ENCODE measurements around the gene CLIP1. TPM values are rescaled to one million over a fixed set of nuclear protein-coding genes. Genes with fewer than 3 reads are reported as not detected.

Gene CLIP1
- total and polyA plus RNA-seq, 2 of the 13 experiments (the other 11 are each of a cell fraction or from before 2014, with no cell fraction given) = 28.9 to 43.7 TPM

- TF ChIP-seq ARID5B (CRISPR knock-in tag; IDR thresholded peaks at IDR 0.05) = peak; percentile 77
- no peak for TF ChIP-seq ZNF383 (CRISPR knock-in tag; IDR thresholded peaks at IDR 0.05; ENCODE audit: borderline replicate concordance)
- no peak for TF ChIP-seq MAFG (CRISPR knock-in tag; IDR thresholded peaks at IDR 0.05)
- TF ChIP-seq ZNF121 (CRISPR knock-in tag; IDR thresholded peaks at IDR 0.05) = no peak
- TF ChIP-seq CREM (IDR thresholded peaks at IDR 0.05) = no peak
- TF ChIP-seq CREM (CRISPR knock-in tag; IDR thresholded peaks at IDR 0.05) = no peak
- no peak for TF ChIP-seq ZNF782 (CRISPR knock-in tag; IDR thresholded peaks at IDR 0.05; ENCODE audit: borderline replicate concordance)
- TF ChIP-seq CEBPG (CRISPR knock-in tag; IDR thresholded peaks at IDR 0.05) = peak; percentile 98
- no peak for TF ChIP-seq ZBTB7A (CRISPR knock-in tag; IDR thresholded peaks at IDR 0.05)
- TF ChIP-seq USF2 (IDR thresholded peaks at IDR 0.05; ENCODE audit: low read depth, low read length) = 0 out of 2 replicates have a peak, but pooled peaks have one; percentile 39
- TF ChIP-seq USF2 (CRISPR knock-in tag; IDR thresholded peaks at IDR 0.05; ENCODE audit: borderline replicate concordance) = no peak; the same call in 1 of the 2 replicates
- no peak for TF ChIP-seq ZNF160 (CRISPR knock-in tag; IDR thresholded peaks at IDR 0.05)
- no peak; a peak in 1 of 4 replicates for TF ChIP-seq MAFK (conservative IDR thresholded peaks at IDR 0.05 in 1 of 2, IDR thresholded peaks at IDR 0.05 in 1 of 2; ENCODE audit: low read length in 2 of 2)
- TF ChIP-seq MBNL3 (CRISPR knock-in tag; conservative IDR thresholded peaks at IDR 0.05) = no peak
- no peak for TF ChIP-seq BRCA1 (CRISPR knock-in tag; IDR thresholded peaks at IDR 0.05)
- TF ChIP-seq NCOA5 (CRISPR knock-in tag; IDR thresholded peaks at IDR 0.05) = no peak
- TF ChIP-seq REL (CRISPR knock-in tag; conservative IDR thresholded peaks at IDR 0.05) = no peak
- TF ChIP-seq ZSCAN5A (CRISPR knock-in tag; IDR thresholded peaks at IDR 0.05; ENCODE audit: borderline replicate concordance) = no peak
- no peak for TF ChIP-seq RFXANK (CRISPR knock-in tag; IDR thresholded peaks at IDR 0.05)
- TF ChIP-seq FOSL1 (CRISPR knock-in tag; IDR thresholded peaks at IDR 0.05; ENCODE audit: borderline replicate concordance) = peak; percentile 61; the same call in 1 of the 2 replicates
- no peak for TF ChIP-seq HNF4G (IDR thresholded peaks at IDR 0.05; ENCODE audit: borderline replicate concordance, low read depth, low read length)
- no peak for TF ChIP-seq HNF4G (CRISPR knock-in tag; IDR thresholded peaks at IDR 0.05; ENCODE audit: borderline replicate concordance, low read depth)
- peak; percentile 70; the same call in 1 of the 2 replicates for TF ChIP-seq TBX3 (IDR thresholded peaks at IDR 0.05; ENCODE audit: borderline replicate concordance)
- TF ChIP-seq ZNF567 (CRISPR knock-in tag; IDR thresholded peaks at IDR 0.05; ENCODE audit: borderline replicate concordance) = no peak
These were observed 55.6 kb downstream of the CLIP1 start (continued) for GRCh38 chr12:122366685-122367475.
